ENCODE measurements around the gene XPO1. TPM values are rescaled to one million over a fixed set of nuclear protein-coding genes. Genes with fewer than 3 reads are reported as not detected.
A peak's percentile ranks its signal among the peaks of the same experiment; 100 is the strongest.

XPO1 gene
- total and polyA plus RNA-seq, 2 experiments from 2014 or later: 115 to 485 TPM

- peaks cover 5% of the 10 kb centered on the region for H4K20me1 ChIP-seq (replicated peaks; ENCODE audit: insufficient read depth)
- DNase-seq (ENCODE audit: low spot score): no peak
- no peak overlapping the region for H3K27ac Mint-ChIP-seq
Observed at GRCh38 chr2:61478086-61478485, 60.1 kb downstream of the XPO1 start.

More at GRCh38 chr2:61478086-61478485, 60.1 kb downstream of the XPO1 start:
- Histone ChIP-seq H3K27me3 (ENCODE audit: insufficient read depth) (no peaks in the 10 kb centered on the region), H3K36me3 (ENCODE audit: insufficient read depth) (peaks cover 50% of the 10 kb centered on the region), H3K27ac (ENCODE audit: low read depth) (peak overlapping the region; percentile 36), H3K4me3 (no peak overlapping the region), H3F3A (replicated peaks; ENCODE audit: low read depth) (peaks cover 50% of the 10 kb centered on the region), H3K4me2 (no peak overlapping the region), H2AFZ (no peak overlapping the region), H3K4me1 (ENCODE audit: insufficient read depth) (no peaks in the 10 kb centered on the region), H3K9me2 (ENCODE audit: insufficient read depth) (no peaks in the 10 kb centered on the region), H3K79me2 (replicated peaks; ENCODE audit: insufficient read depth) (no peaks in the 10 kb centered on the region; the same call in 1 of the 2 replicates)
- Mint-ChIP-seq H3K4me1 (no peaks in the 10 kb centered on the region), H3K9me3 (peaks cover 9% of the 10 kb centered on the region; the same call in 1 of the 3 replicates), H3K36me3 (ENCODE audit: low read depth) (peaks cover 81% of the 10 kb centered on the region), H3K4me3 (no peak overlapping the region), H3K27me3 (ENCODE audit: insufficient read depth, low read depth, poor library complexity) (peaks cover 23% of the 10 kb centered on the region)
- TF ChIP-seq ZNF331 (CRISPR knock-in tag; IDR thresholded peaks at IDR 0.05; ENCODE audit: low read depth) (no peak), CTCF (conservative IDR thresholded peaks at IDR 0.05; ENCODE audit: low read depth in 2 of 2) (no peak), ZNF462 (CRISPR knock-in tag; IDR thresholded peaks at IDR 0.05) (no peak), EZH2phosphoT487 (IDR thresholded peaks at IDR 0.05; ENCODE audit: unreplicated experiment) (no peak), STAT1 (IDR thresholded peaks at IDR 0.05; ENCODE audit: unreplicated experiment) (no peak), REST (IDR thresholded peaks at IDR 0.05; ENCODE audit: unreplicated experiment) (no peak), JUNB (IDR thresholded peaks at IDR 0.05; ENCODE audit: unreplicated experiment) (no peak), EZH2 (IDR thresholded peaks at IDR 0.05; ENCODE audit: low read depth, unreplicated experiment) (no peak)
- no peak for ATAC-seq

Data from GM23338 (cell line).